ENCODE measurements around the gene WASHC3.

The WASHC3 gene

GRCh38 chr12:102063069-102063468 is 1.3 kb upstream of the WASHC3 start:
- ChIA-PET POLR2A (ENCODE audit: low non-redundant PET) (no interaction called here), CTCF (no interaction called here)
- TF ChIP-seq CTCF (conservative IDR thresholded peaks at IDR 0.05; ENCODE audit: low read depth): no peak
- H3K27ac ChIP-seq: no peak overlapping the region
- DNase-seq (ENCODE audit: low spot score): no peak

GRCh38 chr12:102062419-102062806 is 622 bp upstream of the WASHC3 start:
- CTCF ChIA-PET: no interaction called here

GRCh38 chr12:102061096-102061559 is 663 bp downstream of the WASHC3 start:
- peak overlapping the region; percentile 72 for H3K27ac ChIP-seq
- ChIA-PET CTCF (no interaction called here), POLR2A (ENCODE audit: low non-redundant PET) (no interaction called here)
- peak; percentile 13 for DNase-seq (ENCODE audit: low spot score)
- no peak for TF ChIP-seq CTCF (conservative IDR thresholded peaks at IDR 0.05; ENCODE audit: low read depth)

More at GRCh38 chr12:102062419-102062806, 622 bp upstream of the WASHC3 start:
- TF ChIP-seq CTCF (conservative IDR thresholded peaks at IDR 0.05; ENCODE audit: low read depth): no peak
- DNase-seq (ENCODE audit: low spot score): no peak
- no peak overlapping the region for H3K27ac ChIP-seq
- POLR2A ChIA-PET (ENCODE audit: low non-redundant PET): interaction anchor here (0.7 kb wide), 1 partner anchor 9 kb away, joined by 3 read pairs; no protein-coding TSS in a partner anchor

- no peak for DNase-seq (ENCODE audit: low spot score)
- CTCF ChIA-PET: no interaction called here
- TF ChIP-seq CTCF (conservative IDR thresholded peaks at IDR 0.05; ENCODE audit: low read depth): no peak
- POLR2A ChIA-PET (ENCODE audit: low non-redundant PET): no interaction called here
- H3K27ac ChIP-seq: no peak overlapping the region
These were observed 2.4 kb downstream of the WASHC3 start for GRCh38 chr12:102059343-102059742.

- H3K27ac ChIP-seq: no peak overlapping the region
- ChIA-PET CTCF (no interaction called here), POLR2A (ENCODE audit: low non-redundant PET) (no interaction called here)
- TF ChIP-seq CTCF (conservative IDR thresholded peaks at IDR 0.05; ENCODE audit: low read depth): no peak
- DNase-seq (ENCODE audit: low spot score): no peak
These were observed 7.4 kb downstream of the WASHC3 start for GRCh38 chr12:102054345-102054744.

- ChIA-PET CTCF (interaction anchor here (0.6 kb wide), 1 partner anchor 19 kb away, joined by 3 read pairs; no protein-coding TSS in a partner anchor), POLR2A (ENCODE audit: low non-redundant PET) (interaction anchor here (1.0 kb wide), 1 partner anchor 9 kb away, joined by 3 read pairs; the partner anchor contains the start of gene WASHC3)
- no peak for DNase-seq (ENCODE audit: low spot score)
- no peak overlapping the region for H3K27ac ChIP-seq
- TF ChIP-seq CTCF (conservative IDR thresholded peaks at IDR 0.05; ENCODE audit: low read depth): no peak
These were observed 8.8 kb downstream of the WASHC3 start for GRCh38 chr12:102053062-102053349.

Measured in RWPE1 (cell line).